ENCODE results near the gene IPO11. TPM values are rescaled to one million over a fixed set of nuclear protein-coding genes. Genes with fewer than 3 reads are reported as not detected.

IPO11 gene
- total and polyA plus RNA-seq, 2 of the 4 experiments (the other 2 are of a cell fraction): 12.6 to 40.0 TPM

- H3K23ac ChIP-seq (ENCODE audit: low read depth, low read length): no peak overlapping the region
- no peaks in the 10 kb centered on the region for H3K9me3 ChIP-seq (ENCODE audit: control insufficient read depth, insufficient read depth, low read length)
- peaks cover 0 to 3% of the 10 kb centered on the region in 2 experiments; a peak in 2 of 4 replicates for H3K79me1 ChIP-seq (ENCODE audit: low read depth in 1 of 2, low read length in 2 of 2)
- peaks cover 2% of the 10 kb centered on the region; the same call in 1 of the 2 replicates for H3K36me3 ChIP-seq (ENCODE audit: control insufficient read depth, insufficient read depth, low read length)
- POLR2A ChIA-PET (ENCODE audit: unreplicated experiment): no interaction called here
- H2BK15ac ChIP-seq (ENCODE audit: low read depth, low read length): no peak overlapping the region
- in situ Hi-C loops (cut with MboI; ENCODE audit: low sequenced_read_pairs): no loop called here
- CTCF ChIA-PET: no interaction called here
- no peak overlapping the region for H2AK9ac ChIP-seq (replicated peaks; ENCODE audit: low read depth, low read length, poor library complexity)
- no peak for ATAC-seq (ENCODE audit: low read depth)
- H3K4me3 ChIP-seq (ENCODE audit: insufficient read depth, low read depth, low read length): no peak overlapping the region
- no peak overlapping the region for H2BK20ac ChIP-seq (ENCODE audit: low read depth, low read length)
- no peak overlapping the region for H2AK5ac ChIP-seq (ENCODE audit: low read depth, low read length)
- no peak overlapping the region for H3K27ac ChIP-seq (ENCODE audit: insufficient read depth, low read length)
- H3K14ac ChIP-seq (replicated peaks; ENCODE audit: low read depth, low read length): no peak overlapping the region
- H3K4me1 ChIP-seq (ENCODE audit: control insufficient read depth, insufficient read depth, low read length): no peaks in the 10 kb centered on the region
- no CpG with 5 or more reads among the region's 3 CpGs for WGBS, 2 experiments (ENCODE audit: extremely low coverage in 2 of 2, insufficient read length in 1 of 2)
- no peak overlapping the region for H3K56ac ChIP-seq (ENCODE audit: extremely low read depth, insufficient read depth, low read length)
- H3K4me2 ChIP-seq (ENCODE audit: low read depth, low read length): no peak overlapping the region
- DNase-seq: no peak
- no peak overlapping the region for H3K9ac ChIP-seq (ENCODE audit: low read depth, low read length)
- H4K8ac ChIP-seq (ENCODE audit: low read depth in 2 of 2, low read length in 2 of 2): no peak overlapping the region
- H4K5ac ChIP-seq (ENCODE audit: low read depth, low read length): no peak overlapping the region
- H4K91ac ChIP-seq (ENCODE audit: insufficient read depth, low read depth, low read length): no peak overlapping the region
- no peak overlapping the region for H3K4ac ChIP-seq (ENCODE audit: low read depth, low read length)
- H3K27me3 ChIP-seq (ENCODE audit: control insufficient read depth, insufficient read depth, low read length): no peaks in the 10 kb centered on the region
- H3K9me1 ChIP-seq (ENCODE audit: insufficient read depth, low read length): no peaks in the 10 kb centered on the region
- no peak overlapping the region for H2BK5ac ChIP-seq (ENCODE audit: low read depth, low read length, poor library complexity, severe bottlenecking)
- no peak overlapping the region for H2BK120ac ChIP-seq (ENCODE audit: low read depth, low read length)
- BruUV-seq (replicated peaks): no TSS peak
- intact Hi-C loops (cut with micrococcal nuclease): no loop called here
- no peak overlapping the region for H2AFZ ChIP-seq (replicated peaks; ENCODE audit: low read length, poor library complexity)
- dilution Hi-C loops (cut with HindIII; ENCODE audit: low sequenced_read_pairs, unreplicated experiment): no loop called here
- no peaks in the 10 kb centered on the region for H4K20me1 ChIP-seq (ENCODE audit: insufficient read depth, low read length)
- TF ChIP-seq, protein P1, sequence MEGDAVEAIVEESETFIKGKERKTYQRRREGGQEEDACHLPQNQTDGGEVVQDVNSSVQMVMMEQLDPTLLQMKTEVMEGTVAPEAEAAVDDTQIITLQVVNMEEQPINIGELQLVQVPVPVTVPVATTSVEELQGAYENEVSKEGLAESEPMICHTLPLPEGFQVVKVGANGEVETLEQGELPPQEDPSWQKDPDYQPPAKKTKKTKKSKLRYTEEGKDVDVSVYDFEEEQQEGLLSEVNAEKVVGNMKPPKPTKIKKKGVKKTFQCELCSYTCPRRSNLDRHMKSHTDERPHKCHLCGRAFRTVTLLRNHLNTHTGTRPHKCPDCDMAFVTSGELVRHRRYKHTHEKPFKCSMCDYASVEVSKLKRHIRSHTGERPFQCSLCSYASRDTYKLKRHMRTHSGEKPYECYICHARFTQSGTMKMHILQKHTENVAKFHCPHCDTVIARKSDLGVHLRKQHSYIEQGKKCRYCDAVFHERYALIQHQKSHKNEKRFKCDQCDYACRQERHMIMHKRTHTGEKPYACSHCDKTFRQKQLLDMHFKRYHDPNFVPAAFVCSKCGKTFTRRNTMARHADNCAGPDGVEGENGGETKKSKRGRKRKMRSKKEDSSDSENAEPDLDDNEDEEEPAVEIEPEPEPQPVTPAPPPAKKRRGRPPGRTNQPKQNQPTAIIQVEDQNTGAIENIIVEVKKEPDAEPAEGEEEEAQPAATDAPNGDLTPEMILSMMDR (conservative IDR thresholded peaks at IDR 0.05; ENCODE audit: low read depth, low read length): no peak
- TF ChIP-seq RAD21 (IDR thresholded peaks at IDR 0.05; ENCODE audit: low read length) (no peak), MAFK (IDR thresholded peaks at IDR 0.05; ENCODE audit: low read depth, low read length) (no peak), RFX5 (IDR thresholded peaks at IDR 0.05; ENCODE audit: low read depth, low read length) (no peak), RCOR1 (IDR thresholded peaks at IDR 0.05; ENCODE audit: insufficient replicate concordance, low read length) (no peak), CEBPB (IDR thresholded peaks at IDR 0.05; ENCODE audit: low read depth, low read length) (no peak), MXI1 (IDR thresholded peaks at IDR 0.05; ENCODE audit: borderline replicate concordance, low read depth, low read length) (no peak)
- H3K18ac ChIP-seq (ENCODE audit: low read depth, low read length): no peak overlapping the region
These were observed 146.4 kb downstream of the IPO11 start for GRCh38 chr5:62558941-62559340.

All from IMR-90 (cell line).